ENCODE data around the gene PPFIBP2. TPM values are rescaled to one million over a fixed set of nuclear protein-coding genes. Genes with fewer than 3 reads are reported as not detected.

Gene PPFIBP2
- total RNA-seq, 1 donor from 2014 or later = 112 TPM

DNA sequence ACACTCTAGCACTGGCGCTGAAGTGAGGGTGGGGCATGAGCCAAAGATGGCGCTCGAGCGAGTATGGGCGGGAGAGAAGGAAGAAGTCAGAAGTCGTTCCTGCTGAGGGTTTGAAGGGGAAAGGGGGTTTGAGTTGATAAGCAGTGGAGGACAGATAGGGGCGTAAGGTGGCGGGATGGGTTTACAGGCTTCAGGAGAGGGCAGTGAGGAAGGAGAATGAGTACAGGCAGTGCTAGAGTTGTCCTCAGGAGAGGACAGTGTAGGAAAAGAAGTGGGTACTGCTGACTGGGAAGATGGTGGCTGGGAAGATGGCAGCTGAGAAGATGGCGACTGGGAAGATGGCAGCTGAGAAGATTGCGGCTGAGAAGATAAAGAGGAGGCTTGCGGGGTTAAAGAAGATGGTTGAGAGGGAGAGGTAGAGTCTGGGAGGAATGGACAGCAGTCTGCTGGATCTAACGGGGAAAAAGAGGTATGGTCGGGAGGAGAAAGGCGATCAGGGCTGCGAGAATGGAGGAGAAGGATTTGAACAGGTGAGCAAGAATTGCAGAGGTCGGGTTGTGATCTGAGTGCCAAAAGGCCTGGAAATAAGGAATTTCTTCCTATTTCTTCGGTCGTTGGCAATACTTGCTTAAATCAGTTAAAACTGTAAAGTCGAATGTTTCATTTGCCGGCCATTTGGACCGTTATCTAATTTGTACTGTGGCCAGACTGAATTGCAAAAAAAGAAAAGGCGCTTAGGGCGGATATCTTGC, 5.2 kb downstream of the PPFIBP2 start:
- ChIA-PET POLR2A (interaction anchor here (0.9 to 2.6 kb wide), 3 partner anchors 11 to 155 kb away, joined by 3 to 15 read pairs (median 5); partner anchors contain the start of gene CYB5R2), CTCF (no interaction called here)
- H3K27ac Mint-ChIP-seq = no peak overlapping the region
- peaks cover 9% of the 10 kb centered on the region for H3K36me3 Mint-ChIP-seq (ENCODE audit: low read depth)
- DNase-seq (no peak), ATAC-seq (ENCODE audit: low read depth) (no peak)
- peak overlapping the region; percentile 49 for H3K4me3 Mint-ChIP-seq
- intact Hi-C loops (cut with micrococcal nuclease) = loop anchor here (10.0 kb wide), 3 partner anchors 594 to 1894 kb away; partner anchors contain the start of genes OR2D3, TRIM34 and ZNF215
- peaks cover 6% of the 10 kb centered on the region for H3K4me1 Mint-ChIP-seq
- no peaks in the 10 kb centered on the region for H3K27me3 Mint-ChIP-seq
- TF ChIP-seq, protein P1, sequence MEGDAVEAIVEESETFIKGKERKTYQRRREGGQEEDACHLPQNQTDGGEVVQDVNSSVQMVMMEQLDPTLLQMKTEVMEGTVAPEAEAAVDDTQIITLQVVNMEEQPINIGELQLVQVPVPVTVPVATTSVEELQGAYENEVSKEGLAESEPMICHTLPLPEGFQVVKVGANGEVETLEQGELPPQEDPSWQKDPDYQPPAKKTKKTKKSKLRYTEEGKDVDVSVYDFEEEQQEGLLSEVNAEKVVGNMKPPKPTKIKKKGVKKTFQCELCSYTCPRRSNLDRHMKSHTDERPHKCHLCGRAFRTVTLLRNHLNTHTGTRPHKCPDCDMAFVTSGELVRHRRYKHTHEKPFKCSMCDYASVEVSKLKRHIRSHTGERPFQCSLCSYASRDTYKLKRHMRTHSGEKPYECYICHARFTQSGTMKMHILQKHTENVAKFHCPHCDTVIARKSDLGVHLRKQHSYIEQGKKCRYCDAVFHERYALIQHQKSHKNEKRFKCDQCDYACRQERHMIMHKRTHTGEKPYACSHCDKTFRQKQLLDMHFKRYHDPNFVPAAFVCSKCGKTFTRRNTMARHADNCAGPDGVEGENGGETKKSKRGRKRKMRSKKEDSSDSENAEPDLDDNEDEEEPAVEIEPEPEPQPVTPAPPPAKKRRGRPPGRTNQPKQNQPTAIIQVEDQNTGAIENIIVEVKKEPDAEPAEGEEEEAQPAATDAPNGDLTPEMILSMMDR (IDR thresholded peaks at IDR 0.05) = no peak
- peaks cover 4% of the 10 kb centered on the region for H3K9me3 Mint-ChIP-seq

DNA sequence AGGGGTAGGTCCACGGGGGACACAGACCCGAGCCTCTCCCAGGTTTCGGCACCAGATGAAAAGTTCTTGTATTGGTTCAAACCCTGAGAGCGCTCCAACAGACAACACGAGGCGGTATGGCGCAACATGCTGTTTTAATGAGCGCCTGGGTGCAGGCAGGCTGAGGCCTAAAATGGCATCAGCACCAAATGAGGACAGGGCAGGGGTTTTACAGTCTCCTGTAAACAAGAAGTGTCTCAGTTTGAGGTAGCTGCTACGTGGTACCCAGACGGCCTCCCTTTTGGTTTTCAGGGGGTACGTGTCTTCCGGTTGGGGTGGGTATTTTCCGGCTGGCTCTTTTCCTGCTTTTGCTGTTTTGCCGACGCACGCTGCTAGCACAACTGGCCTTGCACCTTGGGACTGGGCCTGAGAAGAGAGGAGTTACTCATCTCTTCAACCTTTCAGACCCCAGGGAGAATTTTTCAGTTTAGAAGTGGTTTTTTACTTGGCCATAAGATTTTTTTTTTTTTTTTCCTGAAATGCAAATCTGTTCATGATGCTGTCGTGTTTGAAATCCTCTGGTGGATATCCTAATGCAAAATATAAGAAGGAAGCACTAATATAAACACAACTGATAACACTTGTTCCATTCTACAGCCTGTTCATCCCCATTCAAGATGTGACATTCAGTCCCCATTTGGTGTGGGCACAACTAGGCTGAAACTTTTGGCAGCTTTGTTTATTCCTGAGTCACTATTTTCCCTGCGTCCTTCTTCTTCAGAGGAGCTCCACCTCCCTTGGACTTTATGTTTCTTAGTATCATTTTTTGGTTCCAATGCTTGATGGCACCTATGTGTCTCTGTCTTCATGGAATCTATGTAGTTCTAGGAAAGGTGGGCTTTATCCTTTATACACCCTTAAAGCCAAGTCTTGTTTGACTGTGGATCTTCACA, 6.5 kb downstream of the PPFIBP2 start:
- TF ChIP-seq, protein P1 (IDR thresholded peaks at IDR 0.05) = no peak

DNA sequence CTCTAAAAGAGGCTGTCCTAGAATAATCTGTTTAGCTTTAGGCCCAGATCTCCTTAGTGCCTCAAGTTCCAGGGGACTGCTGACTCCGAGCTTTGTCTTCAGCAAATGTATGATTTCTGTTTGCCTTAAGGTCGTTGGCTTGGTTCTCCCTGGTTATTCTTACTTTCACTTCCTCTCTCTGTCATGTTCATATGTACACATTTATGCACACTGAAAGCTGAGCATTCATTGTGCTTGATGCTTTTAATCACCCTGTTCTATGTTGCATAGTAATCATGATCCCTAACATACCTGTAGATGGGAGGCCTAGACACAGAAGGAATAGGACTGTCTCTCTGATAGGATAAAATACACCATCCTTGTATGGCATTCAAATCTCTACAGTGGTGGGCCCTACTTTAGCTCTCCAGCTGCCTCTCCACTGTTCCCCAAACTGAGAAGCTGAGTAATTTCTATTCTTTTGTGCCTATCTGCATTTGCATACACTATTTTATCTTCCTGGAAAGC, 7.2 kb downstream of the PPFIBP2 start:
- H3K9me3 Mint-ChIP-seq = peaks cover 4% of the 10 kb centered on the region
- TF ChIP-seq, protein P1 (IDR thresholded peaks at IDR 0.05) = no peak
- H3K27me3 Mint-ChIP-seq = no peaks in the 10 kb centered on the region
- no peak for DNase-seq
- ChIA-PET CTCF (interaction anchor here (0.7 to 2.6 kb wide), 16 partner anchors 8 to 174 kb away, joined by 3 to 20 read pairs (median 3); partner anchors contain the start of gene PPFIBP2), POLR2A (interaction anchor here (0.6 to 4.6 kb wide), 21 partner anchors 9 to 1940 kb away, joined by 3 to 66 read pairs (median 4); partner anchors contain the start of genes CYB5R2, PPFIBP2 and ZNF143)
- ATAC-seq (ENCODE audit: low read depth) = peak; percentile 66
- no peak overlapping the region for H3K27ac Mint-ChIP-seq
- peaks cover 14% of the 10 kb centered on the region for H3K36me3 Mint-ChIP-seq (ENCODE audit: low read depth)
- intact Hi-C loops (cut with micrococcal nuclease) = loop anchor here (1.0 to 2.0 kb wide), 5 partner anchors 8 to 48 kb away; partner anchors contain the start of gene PPFIBP2
- no peak overlapping the region for H3K4me3 Mint-ChIP-seq
- H3K4me1 Mint-ChIP-seq = no peaks in the 10 kb centered on the region

More for the DNA sequence above, 6.5 kb downstream of the PPFIBP2 start:
- CTCF ChIA-PET = interaction anchor here (0.7 to 2.6 kb wide), 13 partner anchors 8 to 174 kb away, joined by 3 to 20 read pairs (median 3); partner anchors contain the start of gene PPFIBP2
- Mint-ChIP-seq H3K27ac (no peak overlapping the region), H3K27me3 (no peaks in the 10 kb centered on the region), H3K4me3 (no peak overlapping the region), H3K4me1 (no peaks in the 10 kb centered on the region), H3K9me3 (peaks cover 4% of the 10 kb centered on the region), H3K36me3 (ENCODE audit: low read depth) (peaks cover 14% of the 10 kb centered on the region)
- ATAC-seq (ENCODE audit: low read depth) (peak; percentile 76), DNase-seq (no peak)
- intact Hi-C loops (cut with micrococcal nuclease) = loop anchor here (1.0 to 2.0 kb wide), 3 partner anchors 15 to 29 kb away; no protein-coding TSS in a partner anchor
- POLR2A ChIA-PET = interaction anchor here (0.6 to 4.6 kb wide), 23 partner anchors 8 to 1695 kb away, joined by 3 to 66 read pairs (median 4); partner anchors contain the start of genes CYB5R2 and PPFIBP2

DNA sequence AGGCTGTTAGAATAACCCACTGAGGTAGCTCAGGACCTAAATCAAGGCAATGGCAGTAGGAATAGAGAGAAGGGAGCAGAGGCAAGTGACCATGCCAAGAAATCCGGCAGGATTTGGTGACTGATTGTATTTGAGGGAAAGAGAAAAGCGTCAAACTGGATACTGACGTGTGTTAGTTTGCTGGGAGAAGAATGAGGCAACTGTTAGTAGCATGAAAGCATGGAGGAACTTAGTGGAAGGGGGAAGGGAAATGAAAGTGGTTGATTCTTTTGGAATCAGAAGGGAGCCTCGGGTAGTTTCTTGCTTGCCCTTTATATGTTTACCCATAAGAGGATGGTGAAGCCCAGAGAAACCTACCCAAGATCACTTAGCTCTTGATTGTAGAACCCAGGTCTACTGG, 8.3 kb downstream of the PPFIBP2 start:
- H3K9me3 Mint-ChIP-seq = peaks cover 4% of the 10 kb centered on the region
- TF ChIP-seq, protein P1 (IDR thresholded peaks at IDR 0.05) = no peak
- H3K4me1 Mint-ChIP-seq = peaks cover 6% of the 10 kb centered on the region
- DNase-seq (no peak), ATAC-seq (ENCODE audit: low read depth) (no peak)
- POLR2A ChIA-PET = interaction anchor here (0.9 to 4.6 kb wide), 6 partner anchors 10 to 1939 kb away, joined by 3 to 66 read pairs (median 6); partner anchors contain the start of genes PPFIBP2 and ZNF143
- CTCF ChIA-PET = interaction anchor here (1.3 to 2.6 kb wide), 5 partner anchors 9 to 16 kb away, joined by 3 to 20 read pairs (median 4); partner anchors contain the start of gene PPFIBP2
- H3K27ac Mint-ChIP-seq = no peak overlapping the region
- H3K27me3 Mint-ChIP-seq = no peaks in the 10 kb centered on the region
- intact Hi-C loops (cut with micrococcal nuclease) = no loop called here
- H3K36me3 Mint-ChIP-seq (ENCODE audit: low read depth) = peaks cover 14% of the 10 kb centered on the region
- H3K4me3 Mint-ChIP-seq = no peak overlapping the region

Measured in activated B cell treated with CpG ODN at 0.5 μM for 24 hours (primary cell).